GM12872 (cell line): ENCODE data around the gene OR2A25.

ENCODE experiments used
- CTCF ChIP-seq: IDR thresholded peaks from 3 replicates; pipeline ENCODE4 v1.5.1; 2011; ENCODE audit warnings: low read depth, mild to moderate bottlenecking, low read length, moderate library complexity; ENCODE audit not compliant: insufficient read depth

OR2A25 gene

GRCh38 chr7:144027974-144028373 lies 41.6 kb upstream of the OR2A25 start:
- TF ChIP-seq CTCF, result no peak

- no peak for TF ChIP-seq CTCF
Observed at GRCh38 chr7:144028547-144028946, 41.1 kb upstream of the OR2A25 start.

- TF ChIP-seq CTCF, result no peak
Observed at GRCh38 chr7:144032516-144032915, 37.1 kb upstream of the OR2A25 start.

- no peak for TF ChIP-seq CTCF
Observed at GRCh38 chr7:144032985-144033709, 36.5 kb upstream of the OR2A25 start.

GRCh38 chr7:144035385-144035784 lies 34.2 kb upstream of the OR2A25 start:
- TF ChIP-seq CTCF, result no peak

- TF ChIP-seq CTCF, result no peak
Observed at GRCh38 chr7:144036302-144036885, 33.2 kb upstream of the OR2A25 start.

GRCh38 chr7:144037414-144038035 lies 32.1 kb upstream of the OR2A25 start:
- no peak for TF ChIP-seq CTCF
